ENCODE data around the gene ICE2.

ICE2 gene

GRCh38 chr15:60525341-60526039 is 46.5 kb upstream of the ICE2 start:
- Histone ChIP-seq H3K9ac (ENCODE audit: low read length) (peak overlapping the region; percentile 50), H3K9me3 (ENCODE audit: control insufficient read depth, low read length) (no peaks in the 10 kb centered on the region), H2BK12ac (ENCODE audit: low read length in 2 of 2) (no peak overlapping the region), H3K4me3 (ENCODE audit: insufficient read depth in 1 of 2, low read depth in 1 of 2, low read length in 2 of 2) (peak overlapping the region in 1 of 2 experiments; percentile 14), H4K8ac (ENCODE audit: low read length) (no peak overlapping the region), H3K36me3 (ENCODE audit: control insufficient read depth in 1 of 2, insufficient read depth in 2 of 2, low read depth in 1 of 2, low read length in 2 of 2) (no peaks in the 10 kb centered on the region), H3K23ac (ENCODE audit: low read length in 2 of 2) (no peak overlapping the region), H3K4me1 (ENCODE audit: control insufficient read depth, insufficient read depth, low read depth, low read length) (no peaks in the 10 kb centered on the region), H3K4ac (ENCODE audit: low read depth in 1 of 2, low read length in 2 of 2) (no peak overlapping the region), H2BK15ac (ENCODE audit: low read depth, poor library complexity, severe bottlenecking) (no peak overlapping the region), H3K14ac (ENCODE audit: low read length in 2 of 2) (no peak overlapping the region), H2BK120ac (ENCODE audit: low read depth, low read length) (no peak overlapping the region), H3K79me1 (replicated peaks; ENCODE audit: low read length, poor library complexity, severe bottlenecking) (no peaks in the 10 kb centered on the region), H3K27me3 (ENCODE audit: control insufficient read depth in 1 of 2, insufficient read depth in 1 of 2, low read length in 2 of 2) (no peaks in the 10 kb centered on the region), H2AFZ (ENCODE audit: low read depth, low read length) (no peak overlapping the region), H2AK5ac (ENCODE audit: low read length, severe bottlenecking) (no peak overlapping the region), H3K18ac (ENCODE audit: low read depth in 1 of 2, low read length in 2 of 2) (no peak overlapping the region), H3K4me2 (ENCODE audit: low read length, poor library complexity, severe bottlenecking) (no peak overlapping the region), H2BK5ac (ENCODE audit: low read depth, low read length, poor library complexity, severe bottlenecking) (no peak overlapping the region), H4K91ac (ENCODE audit: low read length) (no peak overlapping the region), H3K27ac (ENCODE audit: low read length, poor library complexity, severe bottlenecking) (no peak overlapping the region)
- WGBS = 96% methylated on average over 4 of the region's 4 CpGs
- no peak for DNase-seq

- no peak overlapping the region for H2BK15ac ChIP-seq (ENCODE audit: low read depth, poor library complexity, severe bottlenecking)
Measured at GRCh38 chr15:60523056-60523455, 44.1 kb upstream of the ICE2 start.

GRCh38 chr15:60520825-60521368 is 42.0 kb upstream of the ICE2 start:
- Histone ChIP-seq H3K9me3 (ENCODE audit: control insufficient read depth, low read length) (no peaks in the 10 kb centered on the region), H2BK120ac (ENCODE audit: low read depth, low read length) (no peak overlapping the region), H2AK5ac (ENCODE audit: low read length, severe bottlenecking) (no peak overlapping the region), H3K18ac (ENCODE audit: low read depth in 1 of 2, low read length in 2 of 2) (no peak overlapping the region), H2BK15ac (ENCODE audit: low read depth, poor library complexity, severe bottlenecking) (no peak overlapping the region), H3K9ac (ENCODE audit: low read length) (peak overlapping the region; percentile 35), H3K4ac (ENCODE audit: low read depth in 1 of 2, low read length in 2 of 2) (no peak overlapping the region), H3K23ac (ENCODE audit: low read length in 2 of 2) (no peak overlapping the region), H3K4me3 (ENCODE audit: insufficient read depth in 1 of 2, low read depth in 1 of 2, low read length in 2 of 2) (no peak overlapping the region), H2BK12ac (ENCODE audit: low read length in 2 of 2) (no peak overlapping the region), H3K4me1 (ENCODE audit: control insufficient read depth, insufficient read depth, low read depth, low read length) (no peaks in the 10 kb centered on the region), H2BK5ac (ENCODE audit: low read depth, low read length, poor library complexity, severe bottlenecking) (no peak overlapping the region), H4K91ac (ENCODE audit: low read length) (no peak overlapping the region), H3K14ac (ENCODE audit: low read length in 2 of 2) (no peak overlapping the region), H4K8ac (ENCODE audit: low read length) (no peak overlapping the region), H3K79me1 (replicated peaks; ENCODE audit: low read length, poor library complexity, severe bottlenecking) (no peaks in the 10 kb centered on the region), H3K4me2 (ENCODE audit: low read length, poor library complexity, severe bottlenecking) (no peak overlapping the region), H3K27ac (ENCODE audit: low read length, poor library complexity, severe bottlenecking) (no peak overlapping the region), H2AFZ (ENCODE audit: low read depth, low read length) (no peak overlapping the region), H3K27me3 (ENCODE audit: control insufficient read depth in 1 of 2, insufficient read depth in 1 of 2, low read length in 2 of 2) (no peaks in the 10 kb centered on the region), H3K36me3 (ENCODE audit: control insufficient read depth in 1 of 2, insufficient read depth in 2 of 2, low read depth in 1 of 2, low read length in 2 of 2) (no peaks in the 10 kb centered on the region)
- WGBS = 87% methylated on average over 6 of the region's 8 CpGs
- peak; percentile 56 for DNase-seq

More at GRCh38 chr15:60523056-60523455, 44.1 kb upstream of the ICE2 start:
- Histone ChIP-seq H3K9me3 (ENCODE audit: control insufficient read depth, low read length) (no peaks in the 10 kb centered on the region), H3K36me3 (ENCODE audit: control insufficient read depth in 1 of 2, insufficient read depth in 2 of 2, low read depth in 1 of 2, low read length in 2 of 2) (no peaks in the 10 kb centered on the region), H3K9ac (ENCODE audit: low read length) (no peak overlapping the region), H3K23ac (ENCODE audit: low read length in 2 of 2) (no peak overlapping the region), H2AK5ac (ENCODE audit: low read length, severe bottlenecking) (no peak overlapping the region), H2BK12ac (ENCODE audit: low read length in 2 of 2) (no peak overlapping the region), H4K91ac (ENCODE audit: low read length) (no peak overlapping the region), H3K79me1 (replicated peaks; ENCODE audit: low read length, poor library complexity, severe bottlenecking) (no peaks in the 10 kb centered on the region), H3K4me2 (ENCODE audit: low read length, poor library complexity, severe bottlenecking) (no peak overlapping the region), H3K18ac (ENCODE audit: low read depth in 1 of 2, low read length in 2 of 2) (no peak overlapping the region), H3K4me1 (ENCODE audit: control insufficient read depth, insufficient read depth, low read depth, low read length) (no peaks in the 10 kb centered on the region), H2BK5ac (ENCODE audit: low read depth, low read length, poor library complexity, severe bottlenecking) (no peak overlapping the region), H3K27me3 (ENCODE audit: control insufficient read depth in 1 of 2, insufficient read depth in 1 of 2, low read length in 2 of 2) (no peaks in the 10 kb centered on the region), H2AFZ (ENCODE audit: low read depth, low read length) (no peak overlapping the region), H3K4me3 (ENCODE audit: insufficient read depth in 1 of 2, low read depth in 1 of 2, low read length in 2 of 2) (no peak overlapping the region), H3K14ac (ENCODE audit: low read length in 2 of 2) (no peak overlapping the region), H4K8ac (ENCODE audit: low read length) (no peak overlapping the region), H3K27ac (ENCODE audit: low read length, poor library complexity, severe bottlenecking) (no peak overlapping the region), H3K4ac (ENCODE audit: low read depth in 1 of 2, low read length in 2 of 2) (no peak overlapping the region), H2BK120ac (ENCODE audit: low read depth, low read length) (no peak overlapping the region)
- DNase-seq = no peak
- no CpG with 5 or more reads among the region's 2 CpGs for WGBS

GRCh38 chr15:60520013-60520824 is 41.3 kb upstream of the ICE2 start:
- 71% methylated on average over 4 of the region's 6 CpGs for WGBS
- H3K27me3 ChIP-seq (ENCODE audit: control insufficient read depth in 1 of 2, insufficient read depth in 1 of 2, low read length in 2 of 2) = no peaks in the 10 kb centered on the region
- no peaks in the 10 kb centered on the region for H3K4me1 ChIP-seq (ENCODE audit: control insufficient read depth, insufficient read depth, low read depth, low read length)
- no peaks in the 10 kb centered on the region for H3K9me3 ChIP-seq (ENCODE audit: control insufficient read depth, low read length)
- H4K8ac ChIP-seq (ENCODE audit: low read length) = no peak overlapping the region
- H3K18ac ChIP-seq (ENCODE audit: low read depth in 1 of 2, low read length in 2 of 2) = no peak overlapping the region
- no peak overlapping the region for H3K4me3 ChIP-seq (ENCODE audit: insufficient read depth in 1 of 2, low read depth in 1 of 2, low read length in 2 of 2)
- no peak overlapping the region for H2AK5ac ChIP-seq (ENCODE audit: low read length, severe bottlenecking)
- H2BK5ac ChIP-seq (ENCODE audit: low read depth, low read length, poor library complexity, severe bottlenecking) = no peak overlapping the region
- peak overlapping the region in 1 of 2 experiments; percentile 34 for H3K23ac ChIP-seq (ENCODE audit: low read length in 2 of 2)
- H3K9ac ChIP-seq (ENCODE audit: low read length) = peak overlapping the region; percentile 35
- H2BK12ac ChIP-seq (ENCODE audit: low read length in 2 of 2) = no peak overlapping the region
- no peak overlapping the region for H4K91ac ChIP-seq (ENCODE audit: low read length)
- H3K79me1 ChIP-seq (replicated peaks; ENCODE audit: low read length, poor library complexity, severe bottlenecking) = no peaks in the 10 kb centered on the region
- H2BK120ac ChIP-seq (ENCODE audit: low read depth, low read length) = no peak overlapping the region
- H3K36me3 ChIP-seq (ENCODE audit: control insufficient read depth in 1 of 2, insufficient read depth in 2 of 2, low read depth in 1 of 2, low read length in 2 of 2) = no peaks in the 10 kb centered on the region
- no peak overlapping the region for H2AFZ ChIP-seq (ENCODE audit: low read depth, low read length)
- H3K4me2 ChIP-seq (ENCODE audit: low read length, poor library complexity, severe bottlenecking) = no peak overlapping the region
- H3K27ac ChIP-seq (ENCODE audit: low read length, poor library complexity, severe bottlenecking) = no peak overlapping the region
- H3K4ac ChIP-seq (ENCODE audit: low read depth in 1 of 2, low read length in 2 of 2) = no peak overlapping the region
- no peak for DNase-seq
- H3K14ac ChIP-seq (ENCODE audit: low read length in 2 of 2) = no peak overlapping the region
- no peak overlapping the region for H2BK15ac ChIP-seq (ENCODE audit: low read depth, poor library complexity, severe bottlenecking)
